ENCODE results near the gene TUBB4B. TPM values are rescaled to one million over a fixed set of nuclear protein-coding genes. Genes with fewer than 3 reads are reported as not detected.
"Not testable (repeated sequence)": the region's sequence is repeated elsewhere in the genome, so short reads cannot be mapped to it uniquely, and the experiment has no call there.

Gene TUBB4B
- total RNA-seq, 1 experiment from 2014 or later: 607 TPM

DNA sequence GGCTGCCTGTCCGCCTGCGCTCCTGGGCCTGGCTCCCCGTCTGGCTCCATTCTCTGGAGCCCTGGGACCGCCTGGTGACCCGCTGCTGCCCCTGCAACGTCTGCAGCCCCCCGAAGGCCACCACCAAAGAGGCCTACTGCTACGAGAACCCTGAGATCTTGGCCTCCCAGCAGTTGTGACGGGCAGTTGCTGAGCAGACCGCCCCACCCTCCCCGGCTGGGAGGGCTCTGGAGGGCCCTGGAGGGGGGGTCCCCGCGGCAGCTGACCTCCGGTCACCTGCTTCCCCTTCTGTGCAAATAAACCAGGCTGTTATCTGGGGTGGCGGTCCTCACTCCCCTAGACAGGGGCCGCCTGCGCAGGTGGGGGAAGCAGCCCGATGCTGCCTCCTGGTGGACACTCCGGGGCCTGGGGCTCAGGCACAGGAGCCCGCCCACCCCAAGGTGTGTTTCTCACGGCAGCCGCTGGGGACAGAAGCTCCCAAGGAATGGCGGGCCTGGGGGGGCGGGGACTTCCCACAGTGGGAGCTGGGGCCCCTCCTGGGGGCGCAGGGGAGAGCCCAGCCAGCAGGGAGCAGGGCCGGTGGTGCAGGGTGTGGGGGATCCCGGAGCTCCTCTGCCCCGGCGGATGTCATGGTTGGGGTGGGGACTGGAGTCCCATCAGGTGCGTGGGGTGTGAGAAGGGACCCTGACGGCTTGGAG is 4.7 kb upstream of the TUBB4B start:
- peak; percentile 88 for DNase-seq (ENCODE audit: low spot score)

DNA sequence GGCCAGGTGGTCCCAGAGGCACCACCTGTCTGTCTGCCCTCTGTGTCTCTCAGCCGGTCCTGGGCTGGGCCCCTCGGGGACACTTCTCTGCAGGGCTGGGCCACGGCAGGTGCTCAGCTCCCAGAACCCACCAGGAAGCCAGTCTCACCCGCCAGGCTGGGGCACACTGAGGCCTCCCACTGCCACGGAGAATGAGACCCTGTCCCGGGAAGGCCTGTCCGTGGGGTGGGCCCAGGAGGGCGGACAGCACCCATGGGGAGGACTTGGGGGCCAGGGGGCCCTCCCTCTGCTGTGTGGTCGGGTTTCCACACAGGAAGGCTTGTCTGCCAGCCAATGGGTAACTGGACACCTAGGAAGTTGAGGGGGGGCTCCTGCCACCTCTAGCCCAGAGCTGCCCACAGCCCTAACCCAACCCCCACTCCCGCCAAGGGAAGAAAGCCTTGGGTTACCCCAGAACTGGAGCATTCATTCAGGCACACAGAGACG is 4.1 kb upstream of the TUBB4B start:
- no peak for DNase-seq (ENCODE audit: low spot score)

DNA sequence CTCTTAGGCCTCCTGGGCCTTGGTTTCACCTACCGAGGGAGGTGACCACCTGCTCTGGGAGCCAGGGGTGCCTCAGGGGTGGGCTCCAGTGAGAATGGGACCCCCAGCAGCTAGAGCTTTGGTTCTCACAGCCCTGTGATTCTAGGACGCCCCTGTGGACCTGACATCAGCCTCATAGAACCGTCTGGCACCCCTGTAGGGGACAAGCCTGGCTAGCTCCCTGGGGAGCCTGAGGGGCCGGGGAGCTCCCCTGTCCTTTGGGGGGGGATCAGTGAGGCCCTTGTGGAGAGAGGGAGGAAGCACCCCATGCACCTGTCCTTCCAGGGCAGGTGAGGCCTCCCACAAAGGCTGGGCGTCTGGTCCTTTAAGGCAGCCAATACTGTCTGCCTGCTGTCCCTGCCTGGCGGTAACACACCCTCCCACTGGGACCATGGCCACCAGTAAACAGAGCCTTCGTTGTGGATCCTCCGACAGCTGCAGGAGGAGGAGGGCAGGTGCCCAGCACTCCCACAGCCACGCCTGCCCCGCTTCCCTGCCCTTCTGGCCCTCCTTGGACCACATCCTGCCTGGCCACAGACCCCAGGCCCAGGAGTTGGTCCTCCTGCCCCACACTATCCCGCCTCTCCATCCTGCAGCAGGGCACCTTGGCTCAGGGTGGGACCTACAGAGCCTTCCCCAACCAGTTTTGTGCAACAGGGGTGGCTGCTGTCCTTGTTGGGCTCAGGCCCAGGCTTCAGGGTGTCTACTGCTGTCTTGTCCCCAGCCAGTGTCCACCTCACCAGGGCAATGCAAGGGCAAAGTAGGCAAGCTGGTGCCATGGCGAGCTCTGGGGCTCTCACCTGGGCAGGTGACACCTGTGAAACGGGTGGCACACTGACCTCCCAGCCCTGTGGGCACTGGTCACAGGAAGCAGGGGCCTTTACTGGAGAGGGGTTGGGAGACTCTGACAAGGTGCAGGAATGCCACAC is 3.0 kb upstream of the TUBB4B start:
- peak; percentile 62 for DNase-seq (ENCODE audit: low spot score)

DNA sequence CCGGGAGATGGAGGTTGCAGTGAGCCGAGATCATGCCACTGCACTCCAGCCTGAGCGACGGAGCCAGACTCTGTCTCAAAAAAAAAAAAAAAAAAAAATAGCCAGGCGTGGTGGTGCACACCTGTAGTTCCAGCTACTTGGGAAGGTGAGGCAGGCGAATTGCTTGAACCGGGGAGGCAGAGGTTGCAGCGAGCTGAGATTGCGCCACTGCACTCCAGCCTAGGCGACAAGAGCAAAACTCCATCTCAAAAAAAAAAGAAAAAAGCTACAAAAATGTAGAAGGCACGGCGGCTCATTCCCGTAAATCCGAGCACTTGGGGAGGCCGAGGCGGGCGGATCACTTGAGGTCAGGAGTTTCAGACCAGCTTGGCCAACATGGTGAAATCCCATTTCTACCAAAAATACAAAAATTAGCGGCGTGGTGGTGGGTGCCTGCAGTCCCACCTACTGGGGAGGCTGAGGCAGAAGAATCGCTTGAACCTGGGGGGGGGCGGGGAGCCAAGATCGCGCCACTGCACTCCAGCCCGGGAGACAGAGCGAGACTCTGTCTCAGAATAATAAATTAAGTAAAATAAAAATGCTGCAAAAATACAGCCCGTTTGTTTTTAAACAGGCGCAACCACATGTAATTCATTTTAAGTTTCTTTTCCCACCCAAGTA is 1.4 kb upstream of the TUBB4B start:
- DNase-seq (ENCODE audit: low spot score): not testable (repeated sequence)

DNA sequence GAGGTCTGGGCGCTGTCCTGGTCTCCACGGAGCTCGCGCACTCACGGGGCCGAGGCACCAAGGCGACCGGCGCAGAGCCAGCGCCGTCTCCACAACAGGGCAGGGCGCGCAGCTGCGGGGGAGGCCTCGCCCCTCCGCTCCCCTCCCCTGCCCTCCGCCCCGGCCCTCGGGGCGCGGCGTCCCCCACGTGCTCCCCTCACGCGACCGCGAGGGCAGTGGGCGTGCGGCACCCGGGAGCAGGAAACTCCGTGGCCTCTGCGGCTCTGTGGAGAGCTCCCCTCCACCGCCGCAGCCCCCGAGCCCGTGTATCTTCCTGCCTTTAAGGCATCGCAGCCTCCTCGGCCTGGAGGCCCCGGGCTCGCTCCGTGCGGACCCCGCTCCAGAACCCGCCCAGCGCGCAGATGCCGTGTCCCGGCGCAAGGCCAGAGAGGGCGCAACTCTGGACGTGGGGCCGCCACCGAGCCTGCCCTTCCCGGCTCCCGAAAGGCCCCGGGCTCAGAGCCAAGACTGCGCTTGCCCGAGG is 708 bp upstream of the TUBB4B start:
- DNase-seq (ENCODE audit: low spot score): peak; percentile 69

DNA sequence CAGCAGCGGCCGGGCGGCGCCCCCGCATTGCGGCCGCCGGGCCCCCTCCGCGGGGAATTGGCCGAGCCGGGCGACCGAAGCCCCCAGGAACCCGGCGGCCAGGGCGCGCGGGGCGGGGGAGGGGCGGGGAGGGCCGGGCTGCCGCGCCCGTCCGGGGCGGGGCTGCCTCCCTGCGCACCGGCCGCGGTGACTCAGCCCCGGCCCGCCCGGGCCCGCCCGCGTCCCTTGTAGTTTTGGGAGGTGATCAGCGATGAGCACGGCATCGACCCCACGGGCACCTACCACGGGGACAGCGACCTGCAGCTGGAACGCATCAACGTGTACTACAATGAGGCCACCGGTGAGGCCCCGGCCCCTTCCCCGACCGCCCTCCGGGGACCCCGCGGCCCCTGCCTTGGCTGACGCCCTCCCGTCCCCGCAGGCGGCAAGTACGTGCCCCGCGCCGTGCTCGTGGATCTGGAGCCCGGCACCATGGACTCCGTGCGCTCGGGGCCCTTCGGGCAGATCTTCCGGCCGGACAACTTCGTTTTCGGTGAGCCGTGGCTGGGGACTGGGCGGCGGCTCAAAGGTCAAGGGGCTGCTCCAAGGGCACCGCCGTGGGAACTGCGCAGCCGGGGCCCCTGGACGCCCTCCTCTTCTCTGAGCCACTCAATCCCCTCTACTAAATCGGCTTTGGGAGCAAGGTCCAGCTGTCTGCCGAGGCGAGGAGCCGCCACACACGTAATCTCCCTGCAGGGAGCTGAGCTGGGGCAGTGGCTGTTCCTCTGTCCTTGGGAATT is 592 bp downstream of the TUBB4B start:
- DNase-seq (ENCODE audit: low spot score): peak; percentile 56

DNA sequence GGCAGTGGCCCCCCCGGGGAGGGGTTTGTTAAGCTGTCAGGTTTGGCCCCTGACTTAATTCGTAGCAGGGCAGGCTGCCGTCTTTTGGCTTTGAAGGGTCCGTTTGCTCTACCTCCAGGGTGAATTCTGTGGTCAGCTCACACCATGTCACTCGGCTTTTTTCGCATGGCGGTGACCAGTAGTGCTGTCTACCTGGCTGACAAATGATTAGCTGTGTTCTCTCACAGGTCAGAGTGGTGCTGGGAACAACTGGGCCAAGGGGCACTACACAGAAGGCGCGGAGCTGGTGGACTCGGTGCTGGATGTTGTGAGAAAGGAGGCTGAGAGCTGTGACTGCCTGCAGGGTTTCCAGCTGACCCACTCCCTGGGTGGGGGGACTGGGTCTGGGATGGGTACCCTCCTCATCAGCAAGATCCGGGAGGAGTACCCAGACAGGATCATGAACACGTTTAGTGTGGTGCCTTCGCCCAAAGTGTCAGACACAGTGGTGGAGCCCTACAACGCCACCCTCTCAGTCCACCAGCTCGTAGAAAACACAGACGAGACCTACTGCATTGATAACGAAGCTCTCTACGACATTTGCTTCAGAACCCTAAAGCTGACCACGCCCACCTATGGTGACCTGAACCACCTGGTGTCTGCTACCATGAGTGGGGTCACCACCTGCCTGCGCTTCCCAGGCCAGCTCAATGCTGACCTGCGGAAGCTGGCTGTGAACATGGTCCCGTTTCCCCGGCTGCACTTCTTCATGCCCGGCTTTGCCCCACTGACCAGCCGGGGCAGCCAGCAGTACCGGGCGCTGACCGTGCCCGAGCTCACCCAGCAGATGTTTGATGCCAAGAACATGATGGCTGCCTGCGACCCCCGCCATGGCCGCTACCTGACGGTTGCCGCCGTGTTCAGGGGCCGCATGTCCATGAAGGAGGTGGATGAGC is 1.4 kb downstream of the TUBB4B start:
- DNase-seq (ENCODE audit: low spot score): no peak

DNA sequence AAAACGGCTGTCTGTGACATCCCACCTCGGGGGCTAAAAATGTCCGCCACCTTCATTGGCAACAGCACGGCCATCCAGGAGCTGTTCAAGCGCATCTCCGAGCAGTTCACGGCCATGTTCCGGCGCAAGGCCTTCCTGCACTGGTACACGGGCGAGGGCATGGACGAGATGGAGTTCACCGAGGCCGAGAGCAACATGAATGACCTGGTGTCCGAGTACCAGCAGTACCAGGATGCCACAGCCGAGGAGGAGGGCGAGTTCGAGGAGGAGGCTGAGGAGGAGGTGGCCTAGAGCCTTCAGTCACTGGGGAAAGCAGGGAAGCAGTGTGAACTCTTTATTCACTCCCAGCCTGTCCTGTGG is 2.2 kb downstream of the TUBB4B start:
- DNase-seq (ENCODE audit: low spot score): not testable (repeated sequence)

DNA sequence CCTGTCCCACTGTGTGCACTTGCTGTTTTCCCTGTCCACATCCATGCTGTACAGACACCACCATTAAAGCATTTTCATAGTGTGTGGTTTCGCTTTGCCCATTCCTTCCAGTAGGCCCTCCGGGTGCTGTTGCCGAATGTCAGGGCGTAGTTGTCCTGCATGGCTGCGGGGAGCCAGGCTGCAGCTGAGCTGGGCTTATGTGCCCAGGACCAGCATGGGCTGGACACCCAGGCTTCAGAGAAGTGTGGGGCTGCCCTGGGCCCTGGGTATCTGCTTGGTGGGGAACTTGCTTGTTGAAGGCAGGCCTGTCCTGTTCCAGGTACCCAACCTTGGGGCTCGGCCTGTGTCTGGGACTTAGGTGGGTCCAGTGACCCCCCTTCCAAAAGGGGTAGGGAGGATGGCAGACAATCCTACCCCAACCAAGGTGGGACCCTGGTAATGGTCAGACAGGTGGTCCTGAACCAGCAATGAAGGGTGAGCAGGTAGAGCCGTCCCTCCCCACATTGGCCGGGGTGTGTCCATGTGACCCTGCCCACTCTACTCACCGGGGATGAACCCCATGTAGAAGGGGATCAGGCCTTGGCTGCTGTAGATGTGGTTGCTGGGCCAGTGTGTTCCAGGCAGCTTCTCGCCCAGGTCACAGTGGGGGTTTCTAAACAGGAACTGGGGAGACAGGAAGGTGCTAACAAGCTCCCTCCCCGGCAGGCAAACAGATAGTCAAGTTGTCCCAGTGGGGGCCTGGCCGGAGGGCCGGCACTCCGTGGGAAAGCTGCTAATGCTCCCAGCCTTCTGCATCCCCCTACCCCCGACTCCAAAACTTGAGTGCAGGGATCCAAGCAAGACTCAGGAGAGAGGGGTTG is 2.8 kb downstream of the TUBB4B start:
- peak; percentile 61 for DNase-seq (ENCODE audit: low spot score)

DNA sequence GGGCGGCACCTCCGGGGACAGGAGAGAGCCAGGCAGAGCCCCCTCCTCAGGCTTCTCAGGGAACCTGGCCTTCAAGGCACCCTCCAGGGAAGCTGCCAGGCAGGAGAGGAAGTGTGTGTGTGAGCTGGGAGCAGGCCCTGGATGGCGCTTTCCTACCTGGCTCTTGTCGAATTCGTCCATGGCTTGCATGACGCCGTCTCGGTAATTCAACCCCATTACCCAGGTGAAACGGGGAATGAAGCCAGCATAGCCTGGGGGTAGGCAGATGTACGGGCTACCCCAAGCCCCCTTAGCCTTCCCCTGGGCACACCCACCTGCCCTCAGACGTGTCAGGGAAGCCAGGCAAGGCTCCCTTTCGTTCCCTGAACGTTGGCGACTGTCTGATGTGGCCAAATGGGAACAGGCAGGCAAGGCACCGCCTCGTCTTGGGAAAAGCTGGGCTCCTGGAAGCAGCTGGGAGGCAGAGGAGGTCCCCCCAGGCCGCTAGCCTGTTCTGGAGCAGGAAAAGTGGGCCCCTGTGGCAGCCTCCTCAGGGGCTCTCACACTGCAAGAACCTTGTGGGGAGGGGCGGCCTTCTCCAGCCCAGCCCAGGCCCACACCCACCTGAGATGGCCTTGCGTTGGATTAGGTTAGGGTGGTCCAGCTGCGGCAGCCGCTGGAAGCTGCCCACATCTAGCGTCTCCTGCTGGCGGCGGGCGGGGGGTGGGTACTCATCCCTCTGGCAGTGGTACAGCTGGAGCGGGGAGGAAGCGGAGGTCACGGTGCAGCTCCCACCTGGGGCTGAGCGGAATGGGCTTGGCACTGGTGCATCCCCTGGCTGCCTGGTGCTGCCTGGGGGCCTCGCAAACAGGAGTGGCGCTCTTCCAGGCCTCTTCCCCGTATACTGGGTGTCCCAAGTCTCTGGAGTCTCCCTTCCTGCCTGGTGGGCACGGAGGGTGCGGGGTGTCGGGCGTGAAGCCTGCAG is 3.7 kb downstream of the TUBB4B start:
- DNase-seq (ENCODE audit: low spot score): peak; percentile 57

DNA sequence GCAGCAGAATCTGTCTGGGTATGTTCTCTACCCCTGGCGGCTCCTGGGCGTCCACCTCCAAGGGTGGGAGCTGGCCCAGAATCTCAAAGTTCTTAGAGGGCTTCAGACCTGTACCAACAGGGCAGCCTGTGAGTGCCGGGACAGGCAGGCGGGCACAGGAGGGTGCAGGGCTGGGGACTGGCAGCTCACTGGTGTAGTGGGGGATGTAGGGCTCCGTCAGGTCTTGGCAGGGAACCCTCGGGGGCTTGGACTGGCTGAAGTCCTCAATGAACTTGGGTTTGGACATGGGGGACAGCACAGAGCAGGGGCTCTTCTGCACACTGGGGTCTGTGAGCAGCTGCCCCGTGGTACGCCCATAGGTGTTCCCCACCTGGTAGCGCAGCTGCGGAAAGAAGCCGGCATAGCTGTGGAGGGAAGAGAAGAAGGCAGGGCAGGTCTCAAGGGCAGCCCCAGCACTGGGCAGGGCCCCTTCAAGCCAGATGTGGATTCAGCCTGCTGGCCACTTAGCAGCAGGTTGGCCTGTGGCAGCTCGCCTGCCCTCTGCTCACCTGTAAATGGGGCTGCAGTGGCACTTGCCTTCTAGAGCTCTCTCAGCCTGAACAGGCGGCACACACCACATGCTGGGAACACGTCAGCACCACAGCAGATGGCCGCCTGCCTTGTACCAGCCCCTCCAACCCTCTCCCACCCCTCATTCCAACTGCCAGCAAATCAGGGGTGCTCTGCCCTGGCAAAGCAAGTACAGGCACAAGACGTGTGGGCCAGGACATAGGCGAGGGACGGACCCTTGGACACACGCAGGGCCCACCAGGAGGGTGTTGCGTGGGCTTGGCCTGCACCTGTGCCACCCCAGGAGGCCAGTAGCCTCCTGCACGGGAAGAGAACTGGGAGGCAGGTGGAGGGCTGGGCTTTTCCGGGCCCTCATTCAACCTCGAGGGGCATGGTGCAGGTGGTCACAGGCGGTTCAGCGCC is 4.6 kb downstream of the TUBB4B start:
- DNase-seq (ENCODE audit: low spot score): no peak

DNA sequence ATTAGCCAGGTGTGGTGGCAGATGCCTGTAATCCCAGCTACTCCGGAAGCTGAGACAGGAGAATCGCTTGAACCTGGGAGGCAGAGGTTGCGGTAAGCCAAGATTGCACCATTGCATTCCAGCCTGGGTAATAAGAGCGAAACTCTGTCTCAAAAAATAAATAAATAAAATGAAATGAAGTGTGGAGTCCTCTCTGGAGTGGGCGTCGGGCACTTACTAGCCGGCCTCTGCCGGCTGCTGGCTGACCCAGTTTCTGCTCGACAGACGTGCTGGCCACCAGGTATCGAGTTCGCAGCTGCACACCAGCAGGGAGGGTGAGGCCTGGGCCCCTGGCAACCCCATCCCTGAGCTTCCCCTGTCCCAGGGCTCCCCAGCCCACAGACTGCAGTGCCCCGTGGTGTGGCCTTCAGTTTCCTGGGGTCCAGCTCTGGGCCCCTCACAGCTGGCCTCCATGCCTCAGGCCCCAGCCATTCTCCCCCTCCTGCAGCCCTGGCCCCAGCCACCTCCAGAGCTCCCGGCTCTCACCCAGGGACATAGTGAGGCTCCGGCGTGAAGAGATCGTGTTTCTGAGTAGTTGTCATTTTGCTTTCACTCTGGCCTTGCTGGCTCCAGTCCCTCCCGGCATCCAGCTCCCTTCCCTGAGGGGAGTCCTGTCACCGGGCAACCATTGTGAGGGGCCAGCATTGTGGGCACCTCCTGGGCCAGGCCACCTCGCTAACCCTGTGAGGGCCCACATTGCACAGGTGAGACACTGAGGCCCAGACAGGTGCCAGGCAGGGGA is 6.2 kb downstream of the TUBB4B start:
- DNase-seq (ENCODE audit: low spot score): no peak

DNA sequence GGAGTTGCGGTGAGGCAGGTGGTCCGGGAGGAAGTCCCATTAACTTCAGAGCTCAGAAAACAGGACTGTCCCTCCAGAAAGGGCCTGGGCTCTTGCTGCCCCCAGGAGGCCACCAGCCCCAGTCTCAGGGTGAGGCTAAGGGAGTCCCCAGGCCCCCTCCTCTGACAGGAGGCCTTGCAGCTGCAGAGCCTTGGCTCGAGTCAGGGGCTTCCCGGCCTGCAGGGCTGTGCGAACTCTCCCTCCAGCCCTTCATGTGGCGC is 6.8 kb downstream of the TUBB4B start:
- no peak for DNase-seq (ENCODE audit: low spot score)

DNA sequence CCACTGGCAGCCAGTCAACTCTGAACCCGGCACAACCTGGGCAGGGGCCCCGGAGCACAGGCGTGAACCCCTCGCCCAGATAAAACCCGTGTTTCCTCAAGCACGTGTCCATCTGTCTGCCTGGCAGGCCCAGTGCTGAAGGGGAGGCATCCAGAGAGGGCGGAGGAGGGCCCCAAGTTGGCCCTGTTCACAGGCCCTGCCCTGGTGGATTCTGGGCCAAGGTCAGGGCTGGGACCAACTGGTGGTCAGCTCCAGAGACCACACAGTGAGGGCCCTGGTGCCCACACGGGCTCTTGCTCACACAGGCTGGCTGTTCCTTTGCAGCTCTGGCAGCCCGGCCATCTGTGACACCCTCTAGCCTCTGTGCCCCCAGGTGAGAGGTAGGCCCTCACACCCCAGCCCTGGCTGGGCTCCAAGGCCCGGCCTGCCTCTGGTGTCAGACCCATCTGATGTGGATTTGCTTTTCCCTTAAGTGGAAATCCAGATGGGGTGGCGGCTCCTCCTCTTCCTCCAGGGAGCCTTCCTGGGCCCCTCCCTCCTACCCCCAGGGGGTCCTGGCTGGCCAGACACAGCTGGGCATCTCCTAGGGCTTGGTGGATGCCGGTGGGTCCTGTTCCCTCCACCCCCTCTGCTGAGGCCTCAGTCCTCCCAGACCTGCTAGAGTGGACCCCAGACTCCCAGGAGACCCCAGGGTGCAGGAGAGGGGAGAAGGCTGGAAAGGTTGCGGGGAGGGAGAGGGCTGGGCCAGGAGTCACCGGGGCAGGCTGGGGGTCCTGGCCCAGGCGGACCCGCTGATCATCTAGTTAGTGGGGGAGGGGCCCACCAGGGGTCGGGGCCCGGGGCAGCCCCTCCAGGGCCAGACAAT is 9.5 kb downstream of the TUBB4B start:
- DNase-seq (ENCODE audit: low spot score): no peak

DNA sequence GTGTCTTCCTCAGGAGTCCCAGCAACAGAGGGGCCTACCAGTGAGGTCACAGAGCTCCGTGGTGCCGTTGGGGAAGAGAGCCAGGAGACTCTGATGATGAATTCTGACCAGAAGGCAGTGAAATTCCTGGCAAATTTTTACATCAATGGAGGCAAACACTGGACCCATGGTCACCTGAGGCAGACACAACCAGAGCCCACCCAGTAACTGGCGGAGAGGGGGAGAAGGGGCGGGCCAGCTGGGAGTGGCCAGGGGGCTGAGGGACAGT is 10.0 kb downstream of the TUBB4B start, which contains the start of gene STPG3:
Gene STPG3, plus strand, starts transcription at position 93 of the 268 bp plus-strand sequence. Its CDS starts 1 bp downstream, at position 94.
- DNase-seq (ENCODE audit: low spot score): no peak
